ENCODE data around the gene ABCC3.

DNA sequence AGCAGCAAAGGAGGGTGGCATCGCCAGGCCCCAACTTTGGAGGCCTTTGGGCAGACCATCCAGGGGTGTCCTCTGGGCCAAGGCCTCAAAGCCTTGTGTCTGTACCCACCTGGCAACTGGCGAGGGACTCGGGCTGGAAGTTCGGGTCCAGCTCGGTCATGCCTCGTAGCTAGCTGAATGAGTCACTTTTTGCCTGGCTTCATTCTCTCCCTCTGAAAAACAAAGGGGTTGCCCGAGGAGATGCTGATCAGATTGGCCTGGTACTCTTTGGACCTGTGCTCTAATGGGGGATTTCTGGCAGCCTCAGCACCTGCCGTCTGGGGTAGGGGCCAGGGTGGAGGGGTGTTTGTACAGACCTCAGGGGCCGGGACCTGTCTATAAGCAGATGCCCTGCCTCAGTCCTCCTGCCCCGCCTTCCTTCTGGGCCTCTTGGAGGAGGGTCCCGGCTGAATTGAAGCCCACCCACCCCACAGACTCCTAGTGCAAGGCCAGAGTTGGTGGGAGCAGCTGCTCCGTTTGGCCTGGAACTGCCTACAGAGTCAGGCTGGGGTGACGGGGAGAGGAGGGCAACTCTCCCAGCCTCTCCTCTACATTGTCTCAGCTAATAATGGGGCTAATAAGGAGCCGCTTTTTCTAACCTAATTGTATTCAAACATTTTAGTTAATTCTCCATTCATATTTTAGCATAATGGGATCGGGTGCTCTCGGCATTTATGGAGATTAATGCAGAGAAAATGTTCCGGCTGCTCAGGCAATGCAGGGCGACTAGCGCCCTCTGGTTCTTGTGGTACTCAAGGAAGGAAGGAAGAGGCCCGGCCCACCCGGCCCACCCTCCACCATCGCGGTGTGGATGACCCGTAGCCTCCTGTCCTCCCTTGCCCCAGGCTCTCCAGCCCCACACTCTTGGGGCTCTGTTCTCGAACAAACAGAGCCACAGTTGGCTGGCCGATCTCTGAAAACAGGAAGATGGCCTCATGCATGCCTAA lies 21.4 kb upstream of the ABCC3 start:
- TF ChIP-seq, protein P1, sequence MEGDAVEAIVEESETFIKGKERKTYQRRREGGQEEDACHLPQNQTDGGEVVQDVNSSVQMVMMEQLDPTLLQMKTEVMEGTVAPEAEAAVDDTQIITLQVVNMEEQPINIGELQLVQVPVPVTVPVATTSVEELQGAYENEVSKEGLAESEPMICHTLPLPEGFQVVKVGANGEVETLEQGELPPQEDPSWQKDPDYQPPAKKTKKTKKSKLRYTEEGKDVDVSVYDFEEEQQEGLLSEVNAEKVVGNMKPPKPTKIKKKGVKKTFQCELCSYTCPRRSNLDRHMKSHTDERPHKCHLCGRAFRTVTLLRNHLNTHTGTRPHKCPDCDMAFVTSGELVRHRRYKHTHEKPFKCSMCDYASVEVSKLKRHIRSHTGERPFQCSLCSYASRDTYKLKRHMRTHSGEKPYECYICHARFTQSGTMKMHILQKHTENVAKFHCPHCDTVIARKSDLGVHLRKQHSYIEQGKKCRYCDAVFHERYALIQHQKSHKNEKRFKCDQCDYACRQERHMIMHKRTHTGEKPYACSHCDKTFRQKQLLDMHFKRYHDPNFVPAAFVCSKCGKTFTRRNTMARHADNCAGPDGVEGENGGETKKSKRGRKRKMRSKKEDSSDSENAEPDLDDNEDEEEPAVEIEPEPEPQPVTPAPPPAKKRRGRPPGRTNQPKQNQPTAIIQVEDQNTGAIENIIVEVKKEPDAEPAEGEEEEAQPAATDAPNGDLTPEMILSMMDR (IDR thresholded peaks at IDR 0.05), result no peak
- TF ChIP-seq POLR2AphosphoS5 (IDR thresholded peaks at IDR 0.05) (no peak), POLR2A (IDR thresholded peaks at IDR 0.05) (no peak)

Data from stomach (tissue), 4 donors.